HepG2 (cell line): ENCODE data around the gene IFI35. TPM values are rescaled to one million over a fixed set of nuclear protein-coding genes. Genes with fewer than 3 reads are reported as not detected.

Experiments used
- AGO2 ChIP-seq: fragments of 200-400 bp; formaldehyde crosslinking; optimal IDR thresholded peaks from 2 replicates; pipeline ENCODE3; 2017; ENCODE audit warnings: mild to moderate bottlenecking, low read depth, low read length, moderate library complexity
- FOXP1 ChIP-seq, 2 experiments: fragments of 450-650 bp in 1 of 2; IDR thresholded peaks; 2 replicates each; pipeline ENCODE4 v1.6.1; 2017 to 2018; ENCODE audit warnings: antibody characterized with exemption in 1 of 2
- GABPB1 ChIP-seq: IDR thresholded peaks from 2 replicates; pipeline ENCODE4 v1.6.1; 2016; ENCODE audit warnings: mild to moderate bottlenecking, missing genetic modification reagents, moderate library complexity, missing compliant biosample characterization
- KDM2A ChIP-seq: sonication (generic); formaldehyde crosslinking; IDR thresholded peaks from 2 replicates; pipeline ENCODE4 v1.4.0; 2020; ENCODE audit warnings: low read depth, missing genetic modification reagents, borderline replicate concordance
- KDM4B ChIP-seq: sonication (generic); formaldehyde crosslinking; IDR thresholded peaks from 2 replicates; pipeline ENCODE4 v1.4.0; 2020; ENCODE audit warnings: missing genetic modification reagents
- MIXL1 ChIP-seq: IDR thresholded peaks from 2 replicates; pipeline ENCODE4 v1.6.1; 2016
- NFYC ChIP-seq: IDR thresholded peaks from 2 replicates; pipeline ENCODE4 v1.6.1; 2016; ENCODE audit warnings: missing genetic modification reagents, missing compliant biosample characterization
- NPAS2 ChIP-seq: sonication (generic); formaldehyde crosslinking; IDR thresholded peaks from 2 replicates; pipeline ENCODE4 v1.8.0; 2022; ENCODE audit warnings: mild to moderate bottlenecking, missing genetic modification reagents, borderline replicate concordance
- PHF8 ChIP-seq: sonication (generic); formaldehyde crosslinking; IDR thresholded peaks from 2 replicates; pipeline ENCODE4 v1.5.0; 2020; ENCODE audit warnings: missing genetic modification reagents
- PLRG1 ChIP-seq: fragments of 450-650 bp; conservative IDR thresholded peaks from 2 replicates; pipeline ENCODE4 v1.6.1; 2016
- POLR2G ChIP-seq: fragments of 200-400 bp; formaldehyde crosslinking; IDR thresholded peaks from 2 replicates; pipeline ENCODE4 v1.6.1; 2018; ENCODE audit warnings: mild to moderate bottlenecking, low read depth, low read length, moderate library complexity
- RFXAP ChIP-seq: sonication (generic); formaldehyde crosslinking; IDR thresholded peaks from 2 replicates; pipeline ENCODE4 v1.4.0; 2020; ENCODE audit warnings: missing genetic modification reagents, borderline replicate concordance
- SMC3 ChIP-seq: IDR thresholded peaks from 2 replicates; pipeline ENCODE4 v1.6.1; 2011; ENCODE audit warnings: low read length, improper control_type of control experiment
- SMYD3 ChIP-seq: sonication (generic); formaldehyde crosslinking; IDR thresholded peaks from 2 replicates; pipeline ENCODE4 v1.8.1; 2023; ENCODE audit warnings: mild to moderate bottlenecking, missing genetic modification reagents
- SOX5 ChIP-seq: IDR thresholded peaks from 2 replicates; pipeline ENCODE4 v1.6.1; 2016; ENCODE audit warnings: borderline replicate concordance
- TCF12 ChIP-seq, 2 experiments: fragments of 450-650 bp in 1 of 2; sonication (generic) in 1 of 2; formaldehyde crosslinking in 1 of 2; IDR thresholded peaks; 2 replicates each; pipeline versions ENCODE4 v1.6.1 to v1.8.0; 2017 to 2022; ENCODE audit warnings: antibody characterized with exemption in 1 of 2, mild to moderate bottlenecking in 1 of 2, missing genetic modification reagents in 1 of 2, moderate library complexity in 1 of 2
- ZBTB42 ChIP-seq: sonication (generic); formaldehyde crosslinking; IDR thresholded peaks from 2 replicates; pipeline ENCODE4 v1.5.0; 2020; ENCODE audit warnings: mild to moderate bottlenecking, missing genetic modification reagents
- ZMYM2 ChIP-seq: sonication (generic); formaldehyde crosslinking; IDR thresholded peaks from 2 replicates; pipeline ENCODE4 v1.8.0; 2022; ENCODE audit warnings: mild to moderate bottlenecking, missing genetic modification reagents
- ZNF260 ChIP-seq: sonication (generic); formaldehyde crosslinking; IDR thresholded peaks from 2 replicates; pipeline ENCODE4 v1.4.0; 2020; ENCODE audit warnings: missing genetic modification reagents, low read depth, mild to moderate bottlenecking, borderline replicate concordance
- ZNF282 ChIP-seq: fragments of 450-650 bp; IDR thresholded peaks from 2 replicates; pipeline ENCODE4 v1.6.1; 2018; ENCODE audit not compliant: partially characterized antibody
- ZNF557 ChIP-seq: sonication (generic); formaldehyde crosslinking; IDR thresholded peaks from 2 replicates; pipeline ENCODE4 v1.4.0; 2020; ENCODE audit warnings: missing genetic modification reagents
- ZNF737 ChIP-seq: sonication (generic); formaldehyde crosslinking; IDR thresholded peaks from 2 replicates; pipeline ENCODE4 v1.5.0; 2020; ENCODE audit warnings: missing genetic modification reagents, mild to moderate bottlenecking, borderline replicate concordance
- ZNF839 ChIP-seq: sonication (generic); formaldehyde crosslinking; IDR thresholded peaks from 2 replicates; pipeline ENCODE4 v1.4.0; 2020; ENCODE audit warnings: missing genetic modification reagents, mild to moderate bottlenecking, borderline replicate concordance
- ZNF883 ChIP-seq: sonication (generic); formaldehyde crosslinking; IDR thresholded peaks from 2 replicates; pipeline ENCODE4 v1.5.1; 2020; ENCODE audit warnings: mild to moderate bottlenecking, missing genetic modification reagents; ENCODE audit errors: not compliant biosample characterization
- polyA plus RNA-seq, 8 experiments: library from polyadenylated mRNA; depleted of rRNA in 3 of 8; stranded (reverse) in 7 of 8; unstranded in 1 of 8; fragments of >200 nt; fragmentation: Illumina TruSeq in 4 of 8; extraction: Trizol in 4 of 8; gene quantifications; 2 replicates each; pipeline versions ENCODE4 v1.2.1 to v1.2.3, GENCODE V29; 2011 to 2016; ENCODE audit warnings: low read depth in 4 of 8, missing spikeins in 1 of 8, mixed read lengths in 1 of 8; ENCODE audit not compliant: insufficient read depth in 1 of 8
- total RNA-seq, 5 experiments: library from RNA; depleted of rRNA; stranded (reverse); fragments of >200 nt; fragmentation: Illumina TruSeq; extraction: Trizol; gene quantifications; 2 replicates each; pipeline ENCODE4 v1.2.3, GENCODE V29; 2016; ENCODE audit warnings: low read depth in 1 of 5
- TF ChIP-seq, protein P1 (sequence below): sonication (generic); formaldehyde crosslinking; IDR thresholded peaks from 2 replicates; pipeline ENCODE4 v1.4.0; 2020; ENCODE audit warnings: missing genetic modification reagents
- TF ChIP-seq, protein P2 (sequence below): sonication (generic); formaldehyde crosslinking; IDR thresholded peaks from 2 replicates; pipeline ENCODE4 v1.5.1; 2020; ENCODE audit warnings: mild to moderate bottlenecking, missing genetic modification reagents, moderate library complexity

The IFI35 gene
- total and polyA plus RNA-seq, 2 of the 13 experiments (the other 11 are each of a cell fraction or from before 2014, with no cell fraction given) = 28.9 to 38.1 TPM

DNA sequence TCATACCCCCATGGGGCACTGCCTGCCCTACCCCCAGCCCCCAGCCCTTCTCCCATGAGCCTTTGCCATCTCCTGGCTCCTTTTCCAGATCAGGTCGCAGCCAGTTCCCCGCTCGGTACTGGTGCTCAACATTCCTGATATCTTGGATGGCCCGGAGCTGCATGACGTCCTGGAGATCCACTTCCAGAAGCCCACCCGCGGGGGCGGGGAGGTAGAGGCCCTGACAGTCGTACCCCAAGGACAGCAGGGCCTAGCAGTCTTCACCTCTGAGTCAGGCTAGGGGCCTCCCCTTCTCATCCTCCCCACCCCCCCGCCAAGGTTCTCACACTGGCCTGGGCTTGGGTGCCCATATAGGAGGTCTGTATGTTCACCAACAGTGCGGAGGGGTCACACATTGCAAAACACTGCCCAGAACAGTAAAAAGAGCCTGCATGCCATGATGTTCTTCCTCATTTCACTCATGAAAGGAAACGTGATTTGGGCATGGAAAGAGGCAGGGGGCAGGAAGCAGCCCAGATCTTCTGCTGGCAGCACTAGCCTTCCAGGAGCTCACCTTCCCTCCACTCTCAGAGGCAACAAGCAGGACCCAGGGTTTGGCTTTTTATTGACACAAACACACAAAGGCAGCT is 7.5 kb downstream of the IFI35 start (continued):
- no peak for TF ChIP-seq TCF12 (IDR thresholded peaks at IDR 0.05)
- TF ChIP-seq TCF12 (CRISPR knock-in tag; IDR thresholded peaks at IDR 0.05) = no peak
- no peak for TF ChIP-seq SMC3
- no peak for TF ChIP-seq SOX5
- peak; percentile 28 for TF ChIP-seq ZNF883 (CRISPR knock-in tag)
- no peak for TF ChIP-seq ZNF737 (CRISPR knock-in tag)
- no peak for TF ChIP-seq PHF8
- TF ChIP-seq RFXAP (CRISPR knock-in tag) = no peak
- no peak for TF ChIP-seq KDM4B (CRISPR knock-in tag)
- no peak for TF ChIP-seq SMYD3 (CRISPR knock-in tag)
- TF ChIP-seq ZMYM2 (CRISPR knock-in tag) = no peak
- no peak for TF ChIP-seq GABPB1 (CRISPR knock-in tag)
- TF ChIP-seq, protein P1, sequence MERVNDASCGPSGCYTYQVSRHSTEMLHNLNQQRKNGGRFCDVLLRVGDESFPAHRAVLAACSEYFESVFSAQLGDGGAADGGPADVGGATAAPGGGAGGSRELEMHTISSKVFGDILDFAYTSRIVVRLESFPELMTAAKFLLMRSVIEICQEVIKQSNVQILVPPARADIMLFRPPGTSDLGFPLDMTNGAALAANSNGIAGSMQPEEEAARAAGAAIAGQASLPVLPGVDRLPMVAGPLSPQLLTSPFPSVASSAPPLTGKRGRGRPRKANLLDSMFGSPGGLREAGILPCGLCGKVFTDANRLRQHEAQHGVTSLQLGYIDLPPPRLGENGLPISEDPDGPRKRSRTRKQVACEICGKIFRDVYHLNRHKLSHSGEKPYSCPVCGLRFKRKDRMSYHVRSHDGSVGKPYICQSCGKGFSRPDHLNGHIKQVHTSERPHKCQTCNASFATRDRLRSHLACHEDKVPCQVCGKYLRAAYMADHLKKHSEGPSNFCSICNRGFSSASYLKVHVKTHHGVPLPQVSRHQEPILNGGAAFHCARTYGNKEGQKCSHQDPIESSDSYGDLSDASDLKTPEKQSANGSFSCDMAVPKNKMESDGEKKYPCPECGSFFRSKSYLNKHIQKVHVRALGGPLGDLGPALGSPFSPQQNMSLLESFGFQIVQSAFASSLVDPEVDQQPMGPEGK = no peak
- no peak for TF ChIP-seq NFYC (CRISPR knock-in tag)
- no peak for TF ChIP-seq PLRG1
- TF ChIP-seq ZBTB42 (CRISPR knock-in tag) = no peak
- TF ChIP-seq ZNF260 (CRISPR knock-in tag) = no peak
- TF ChIP-seq, protein P2, sequence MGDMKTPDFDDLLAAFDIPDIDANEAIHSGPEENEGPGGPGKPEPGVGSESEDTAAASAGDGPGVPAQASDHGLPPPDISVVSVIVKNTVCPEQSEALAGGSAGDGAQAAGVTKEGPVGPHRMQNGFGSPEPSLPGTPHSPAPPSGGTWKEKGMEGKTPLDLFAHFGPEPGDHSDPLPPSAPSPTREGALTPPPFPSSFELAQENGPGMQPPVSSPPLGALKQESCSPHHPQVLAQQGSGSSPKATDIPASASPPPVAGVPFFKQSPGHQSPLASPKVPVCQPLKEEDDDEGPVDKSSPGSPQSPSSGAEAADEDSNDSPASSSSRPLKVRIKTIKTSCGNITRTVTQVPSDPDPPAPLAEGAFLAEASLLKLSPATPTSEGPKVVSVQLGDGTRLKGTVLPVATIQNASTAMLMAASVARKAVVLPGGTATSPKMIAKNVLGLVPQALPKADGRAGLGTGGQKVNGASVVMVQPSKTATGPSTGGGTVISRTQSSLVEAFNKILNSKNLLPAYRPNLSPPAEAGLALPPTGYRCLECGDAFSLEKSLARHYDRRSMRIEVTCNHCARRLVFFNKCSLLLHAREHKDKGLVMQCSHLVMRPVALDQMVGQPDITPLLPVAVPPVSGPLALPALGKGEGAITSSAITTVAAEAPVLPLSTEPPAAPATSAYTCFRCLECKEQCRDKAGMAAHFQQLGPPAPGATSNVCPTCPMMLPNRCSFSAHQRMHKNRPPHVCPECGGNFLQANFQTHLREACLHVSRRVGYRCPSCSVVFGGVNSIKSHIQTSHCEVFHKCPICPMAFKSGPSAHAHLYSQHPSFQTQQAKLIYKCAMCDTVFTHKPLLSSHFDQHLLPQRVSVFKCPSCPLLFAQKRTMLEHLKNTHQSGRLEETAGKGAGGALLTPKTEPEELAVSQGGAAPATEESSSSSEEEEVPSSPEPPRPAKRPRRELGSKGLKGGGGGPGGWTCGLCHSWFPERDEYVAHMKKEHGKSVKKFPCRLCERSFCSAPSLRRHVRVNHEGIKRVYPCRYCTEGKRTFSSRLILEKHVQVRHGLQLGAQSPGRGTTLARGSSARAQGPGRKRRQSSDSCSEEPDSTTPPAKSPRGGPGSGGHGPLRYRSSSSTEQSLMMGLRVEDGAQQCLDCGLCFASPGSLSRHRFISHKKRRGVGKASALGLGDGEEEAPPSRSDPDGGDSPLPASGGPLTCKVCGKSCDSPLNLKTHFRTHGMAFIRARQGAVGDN (CRISPR knock-in tag) = peak; percentile 46
- peak; percentile 44; the same call in 1 of the 2 replicates for TF ChIP-seq POLR2G
- TF ChIP-seq AGO2 = peak; percentile 86
- no peak for TF ChIP-seq NPAS2 (CRISPR knock-in tag)
- TF ChIP-seq KDM2A = peak; percentile 0; the same call in 1 of the 2 replicates
- TF ChIP-seq ZNF282 = no peak
- no peak for TF ChIP-seq FOXP1 (IDR thresholded peaks at IDR 0.05)
- no peak for TF ChIP-seq FOXP1 (CRISPR knock-in tag; IDR thresholded peaks at IDR 0.05)
- TF ChIP-seq ZNF557 (CRISPR knock-in tag) = no peak
- TF ChIP-seq MIXL1 (CRISPR knock-in tag) = no peak
- TF ChIP-seq ZNF839 (CRISPR knock-in tag) = no peak
